ENCODE results near the gene NR1H4. TPM values are rescaled to one million over a fixed set of nuclear protein-coding genes. Genes with fewer than 3 reads are reported as not detected.

Gene NR1H4
- total RNA-seq, 3 donors from 2014 or later: 0.15 TPM; not detected in 2

GRCh38 chr12:100518376-100518775 is 44.7 kb downstream of the NR1H4 start:
- Histone ChIP-seq H3K4me3 (no peak overlapping the region), H3K27ac (no peak overlapping the region), H3K27me3 (no peaks in the 10 kb centered on the region), H3K4me1 (no peaks in the 10 kb centered on the region), H3K36me3 (no peaks in the 10 kb centered on the region), H3K9me3 (no peaks in the 10 kb centered on the region)
- TF ChIP-seq, protein P1, sequence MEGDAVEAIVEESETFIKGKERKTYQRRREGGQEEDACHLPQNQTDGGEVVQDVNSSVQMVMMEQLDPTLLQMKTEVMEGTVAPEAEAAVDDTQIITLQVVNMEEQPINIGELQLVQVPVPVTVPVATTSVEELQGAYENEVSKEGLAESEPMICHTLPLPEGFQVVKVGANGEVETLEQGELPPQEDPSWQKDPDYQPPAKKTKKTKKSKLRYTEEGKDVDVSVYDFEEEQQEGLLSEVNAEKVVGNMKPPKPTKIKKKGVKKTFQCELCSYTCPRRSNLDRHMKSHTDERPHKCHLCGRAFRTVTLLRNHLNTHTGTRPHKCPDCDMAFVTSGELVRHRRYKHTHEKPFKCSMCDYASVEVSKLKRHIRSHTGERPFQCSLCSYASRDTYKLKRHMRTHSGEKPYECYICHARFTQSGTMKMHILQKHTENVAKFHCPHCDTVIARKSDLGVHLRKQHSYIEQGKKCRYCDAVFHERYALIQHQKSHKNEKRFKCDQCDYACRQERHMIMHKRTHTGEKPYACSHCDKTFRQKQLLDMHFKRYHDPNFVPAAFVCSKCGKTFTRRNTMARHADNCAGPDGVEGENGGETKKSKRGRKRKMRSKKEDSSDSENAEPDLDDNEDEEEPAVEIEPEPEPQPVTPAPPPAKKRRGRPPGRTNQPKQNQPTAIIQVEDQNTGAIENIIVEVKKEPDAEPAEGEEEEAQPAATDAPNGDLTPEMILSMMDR (IDR thresholded peaks at IDR 0.05): no peak
- TF ChIP-seq POLR2A (IDR thresholded peaks at IDR 0.05) (no peak), POLR2AphosphoS5 (IDR thresholded peaks at IDR 0.05) (no peak)
- DNase-seq (ENCODE audit: low spot score in 2 of 2): no peak
- intact Hi-C loops (cut with DNase I; ENCODE audit: low total_unique reads): no loop called here

GRCh38 chr12:100520048-100520769 is 46.5 kb downstream of the NR1H4 start:
- no peak for DNase-seq (ENCODE audit: low spot score in 2 of 2)
- TF ChIP-seq POLR2A (IDR thresholded peaks at IDR 0.05) (no peak), POLR2AphosphoS5 (IDR thresholded peaks at IDR 0.05) (no peak)
- TF ChIP-seq, protein P1 (IDR thresholded peaks at IDR 0.05): no peak

GRCh38 chr12:100521958-100522357 is 48.3 kb downstream of the NR1H4 start:
- Histone ChIP-seq H3K36me3 (no peaks in the 10 kb centered on the region), H3K4me3 (no peak overlapping the region), H3K4me1 (no peaks in the 10 kb centered on the region), H3K27ac (no peak overlapping the region), H3K9me3 (no peaks in the 10 kb centered on the region), H3K27me3 (no peaks in the 10 kb centered on the region)
- no peak for TF ChIP-seq POLR2AphosphoS5 (IDR thresholded peaks at IDR 0.05)
- intact Hi-C loops (cut with DNase I; ENCODE audit: low total_unique reads): no loop called here
- no peak for DNase-seq (ENCODE audit: low spot score in 2 of 2)

More at GRCh38 chr12:100520048-100520769, 46.5 kb downstream of the NR1H4 start:
- Histone ChIP-seq H3K27me3 (no peaks in the 10 kb centered on the region), H3K36me3 (no peaks in the 10 kb centered on the region), H3K4me3 (no peak overlapping the region), H3K9me3 (no peaks in the 10 kb centered on the region), H3K27ac (no peak overlapping the region), H3K4me1 (no peaks in the 10 kb centered on the region)
- intact Hi-C loops (cut with DNase I; ENCODE audit: low total_unique reads): no loop called here

DNA sequence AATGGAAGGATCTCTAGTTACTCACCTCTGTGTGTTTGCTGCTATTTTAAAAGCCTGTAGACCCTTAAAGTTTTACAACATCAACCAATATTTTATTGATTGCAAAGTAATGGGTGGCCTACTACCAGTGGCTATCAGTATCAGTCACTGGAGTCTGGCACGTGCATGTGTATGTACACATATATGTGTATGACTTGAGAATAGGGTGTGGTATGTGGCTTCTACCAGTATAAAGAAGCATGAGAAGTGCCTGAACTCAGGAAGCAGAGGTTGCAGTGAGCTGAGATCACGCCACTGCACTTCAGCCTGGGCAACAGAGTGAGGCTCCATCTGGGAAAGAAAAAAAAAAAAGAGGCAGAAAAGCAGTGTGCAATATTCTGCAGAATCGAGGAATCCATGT is 54.4 kb downstream of the NR1H4 start:
- intact Hi-C loops (cut with DNase I; ENCODE audit: low total_unique reads): no loop called here
- no peak overlapping the region for H3K4me3 ChIP-seq
- no peaks in the 10 kb centered on the region for H3K9me3 ChIP-seq
- TF ChIP-seq, protein P1 (IDR thresholded peaks at IDR 0.05): no peak
- TF ChIP-seq POLR2AphosphoS5 (IDR thresholded peaks at IDR 0.05): no peak
- no peak for TF ChIP-seq POLR2A (IDR thresholded peaks at IDR 0.05)
- H3K36me3 ChIP-seq: no peaks in the 10 kb centered on the region
- DNase-seq (ENCODE audit: low spot score in 2 of 2): no peak
- no peak overlapping the region for H3K27ac ChIP-seq
- H3K27me3 ChIP-seq: peaks cover 0 to 5% of the 10 kb centered on the region in 2 donors
- no peaks in the 10 kb centered on the region for H3K4me1 ChIP-seq

- DNase-seq (ENCODE audit: low spot score in 2 of 2): no peak
- Histone ChIP-seq H3K36me3 (no peaks in the 10 kb centered on the region), H3K27me3 (peaks cover 0 to 5% of the 10 kb centered on the region in 2 donors), H3K9me3 (no peaks in the 10 kb centered on the region), H3K4me1 (no peaks in the 10 kb centered on the region), H3K4me3 (no peak overlapping the region), H3K27ac (no peak overlapping the region)
- no peak for TF ChIP-seq POLR2AphosphoS5 (IDR thresholded peaks at IDR 0.05)
- TF ChIP-seq, protein P1 (IDR thresholded peaks at IDR 0.05): no peak
- TF ChIP-seq POLR2A (IDR thresholded peaks at IDR 0.05): no peak
- intact Hi-C loops (cut with DNase I; ENCODE audit: low total_unique reads): no loop called here
These were observed 54.9 kb downstream of the NR1H4 start for GRCh38 chr12:100528471-100529127.

All from breast epithelium (tissue), 4 donors.